ENCODE data around the gene LRPAP1.
"Not testable (repeated sequence)": the region's sequence is repeated elsewhere in the genome, so short reads cannot be mapped to it uniquely, and the experiment has no call there.

LRPAP1 gene

GRCh38 chr4:3573131-3573530, 40.9 kb upstream of the LRPAP1 start:
- Histone ChIP-seq H3K36me3 (ENCODE audit: insufficient read depth, low read depth, low read length) (no peaks in the 10 kb centered on the region), H3K27me3 (ENCODE audit: insufficient read depth, low read length) (no peaks in the 10 kb centered on the region), H3K9ac (ENCODE audit: low read depth, low read length) (no peak overlapping the region), H3K4me1 (ENCODE audit: insufficient read depth, low read length) (no peaks in the 10 kb centered on the region), H3K4me3 (ENCODE audit: low read length) (no peak overlapping the region), H3K27ac (ENCODE audit: low read length) (no peak overlapping the region), H3K9me3 (ENCODE audit: insufficient read depth, low read depth, low read length) (no peaks in the 10 kb centered on the region)

DNA sequence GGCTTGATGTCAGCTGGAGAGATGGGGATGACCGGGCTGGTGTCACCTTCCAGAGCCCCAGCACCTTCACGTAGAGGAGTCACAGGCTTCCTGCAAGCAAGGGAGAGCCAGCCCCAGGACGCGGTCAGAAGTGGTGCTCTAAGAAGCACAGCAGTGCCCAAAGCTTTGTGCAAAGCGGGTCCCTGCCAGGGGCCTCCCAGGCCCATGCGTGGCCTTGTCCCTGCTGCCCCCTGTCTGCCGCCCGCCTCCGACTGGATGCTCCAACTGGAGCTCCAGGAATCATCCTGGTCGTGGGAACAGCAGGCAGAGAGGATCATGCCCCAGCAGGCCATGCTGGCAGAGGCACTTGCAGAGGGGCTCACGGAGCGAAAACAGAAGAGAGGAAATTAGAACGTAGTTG, 40.1 kb upstream of the LRPAP1 start:
- Histone ChIP-seq H3K27ac (ENCODE audit: low read length) (no peak overlapping the region), H3K9ac (ENCODE audit: low read depth, low read length) (no peak overlapping the region), H3K27me3 (ENCODE audit: insufficient read depth, low read length) (no peaks in the 10 kb centered on the region), H3K4me3 (ENCODE audit: low read length) (no peak overlapping the region), H3K9me3 (ENCODE audit: insufficient read depth, low read depth, low read length) (no peaks in the 10 kb centered on the region; the same call in 1 of the 2 replicates), H3K4me1 (ENCODE audit: insufficient read depth, low read length) (no peaks in the 10 kb centered on the region), H3K36me3 (ENCODE audit: insufficient read depth, low read depth, low read length) (no peaks in the 10 kb centered on the region)

- no peak overlapping the region for H3K9ac ChIP-seq (ENCODE audit: low read depth, low read length)
- no peak overlapping the region for H3K4me3 ChIP-seq (ENCODE audit: low read length)
- no peaks in the 10 kb centered on the region; the same call in 1 of the 2 replicates for H3K9me3 ChIP-seq (ENCODE audit: insufficient read depth, low read depth, low read length)
- H3K27me3 ChIP-seq (ENCODE audit: insufficient read depth, low read length): no peaks in the 10 kb centered on the region
- H3K27ac ChIP-seq (ENCODE audit: low read length): no peak overlapping the region
- H3K4me1 ChIP-seq (ENCODE audit: insufficient read depth, low read length): no peaks in the 10 kb centered on the region
- H3K36me3 ChIP-seq (ENCODE audit: insufficient read depth, low read depth, low read length): no peaks in the 10 kb centered on the region
These were observed 39.7 kb upstream of the LRPAP1 start for GRCh38 chr4:3571921-3572320.

DNA sequence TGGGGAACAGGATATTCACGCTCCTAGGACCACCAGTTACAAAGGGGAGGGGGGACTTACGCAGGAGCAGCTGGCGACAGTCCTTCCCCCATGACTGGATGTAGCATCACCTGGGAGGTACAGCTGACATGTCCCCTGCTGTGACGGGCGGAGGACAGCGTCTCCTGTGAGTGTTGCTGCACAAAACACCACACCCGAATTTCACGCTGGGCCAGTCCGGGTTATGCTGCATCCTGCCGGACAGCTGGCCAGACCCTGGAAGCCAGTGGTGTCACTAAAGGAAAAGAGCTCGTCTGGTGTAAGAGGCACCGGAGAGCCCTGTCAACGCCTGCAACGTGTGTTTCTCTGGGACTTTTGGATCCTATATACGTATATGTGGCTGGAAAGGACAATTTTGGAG, 38.7 kb upstream of the LRPAP1 start:
- H3K27ac ChIP-seq (ENCODE audit: low read length); H3K27me3 ChIP-seq (ENCODE audit: insufficient read depth, low read length); H3K4me1 ChIP-seq (ENCODE audit: insufficient read depth, low read length); H3K4me3 ChIP-seq (ENCODE audit: low read length); H3K36me3 ChIP-seq (ENCODE audit: insufficient read depth, low read depth, low read length); H3K9me3 ChIP-seq (ENCODE audit: insufficient read depth, low read depth, low read length); H3K9ac ChIP-seq (ENCODE audit: low read depth, low read length): not testable (repeated sequence)

DNA sequence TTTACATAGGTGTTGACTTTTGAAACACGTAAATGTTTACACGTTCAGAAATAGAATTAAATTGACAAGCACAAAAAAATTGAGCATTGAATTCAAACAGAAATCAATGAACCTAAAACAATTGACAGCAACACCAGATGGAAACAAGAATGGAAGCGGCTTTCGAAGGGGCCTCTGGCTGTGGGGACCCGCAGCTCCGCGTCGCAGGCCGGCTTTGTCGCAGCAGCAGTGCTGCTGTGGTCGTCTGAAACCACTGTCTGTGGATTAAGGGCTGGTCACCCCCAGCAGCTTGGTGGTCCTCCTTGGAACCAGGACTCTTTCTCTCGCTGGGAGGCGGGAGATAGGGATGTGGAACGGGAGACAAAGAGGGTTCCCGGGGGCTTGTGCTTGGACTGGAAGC, 37.4 kb upstream of the LRPAP1 start:
- H3K27me3 ChIP-seq (ENCODE audit: insufficient read depth, low read length); H3K9me3 ChIP-seq (ENCODE audit: insufficient read depth, low read depth, low read length); H3K4me1 ChIP-seq (ENCODE audit: insufficient read depth, low read length); H3K9ac ChIP-seq (ENCODE audit: low read depth, low read length); H3K27ac ChIP-seq (ENCODE audit: low read length); H3K4me3 ChIP-seq (ENCODE audit: low read length); H3K36me3 ChIP-seq (ENCODE audit: insufficient read depth, low read depth, low read length): not testable (repeated sequence)

GRCh38 chr4:3566701-3567100, 34.5 kb upstream of the LRPAP1 start:
- H3K4me3 ChIP-seq (ENCODE audit: low read length); H3K4me1 ChIP-seq (ENCODE audit: insufficient read depth, low read length); H3K9ac ChIP-seq (ENCODE audit: low read depth, low read length); H3K27ac ChIP-seq (ENCODE audit: low read length); H3K9me3 ChIP-seq (ENCODE audit: insufficient read depth, low read depth, low read length); H3K27me3 ChIP-seq (ENCODE audit: insufficient read depth, low read length); H3K36me3 ChIP-seq (ENCODE audit: insufficient read depth, low read depth, low read length): not testable (repeated sequence)

- not testable (repeated sequence) for H3K4me3 ChIP-seq (ENCODE audit: low read length); H3K27me3 ChIP-seq (ENCODE audit: insufficient read depth, low read length)
These were observed 34.1 kb upstream of the LRPAP1 start for GRCh38 chr4:3566301-3566700.

GRCh38 chr4:3564948-3565347, 32.7 kb upstream of the LRPAP1 start:
- not testable (repeated sequence) for H3K27ac ChIP-seq (ENCODE audit: low read length); H3K9ac ChIP-seq (ENCODE audit: low read depth, low read length); H3K4me3 ChIP-seq (ENCODE audit: low read length); H3K36me3 ChIP-seq (ENCODE audit: insufficient read depth, low read depth, low read length); H3K9me3 ChIP-seq (ENCODE audit: insufficient read depth, low read depth, low read length); H3K4me1 ChIP-seq (ENCODE audit: insufficient read depth, low read length); H3K27me3 ChIP-seq (ENCODE audit: insufficient read depth, low read length)

More at GRCh38 chr4:3566301-3566700, 34.1 kb upstream of the LRPAP1 start:
- H3K36me3 ChIP-seq (ENCODE audit: insufficient read depth, low read depth, low read length); H3K9me3 ChIP-seq (ENCODE audit: insufficient read depth, low read depth, low read length); H3K4me1 ChIP-seq (ENCODE audit: insufficient read depth, low read length); H3K27ac ChIP-seq (ENCODE audit: low read length); H3K9ac ChIP-seq (ENCODE audit: low read depth, low read length): not testable (repeated sequence)

DNA sequence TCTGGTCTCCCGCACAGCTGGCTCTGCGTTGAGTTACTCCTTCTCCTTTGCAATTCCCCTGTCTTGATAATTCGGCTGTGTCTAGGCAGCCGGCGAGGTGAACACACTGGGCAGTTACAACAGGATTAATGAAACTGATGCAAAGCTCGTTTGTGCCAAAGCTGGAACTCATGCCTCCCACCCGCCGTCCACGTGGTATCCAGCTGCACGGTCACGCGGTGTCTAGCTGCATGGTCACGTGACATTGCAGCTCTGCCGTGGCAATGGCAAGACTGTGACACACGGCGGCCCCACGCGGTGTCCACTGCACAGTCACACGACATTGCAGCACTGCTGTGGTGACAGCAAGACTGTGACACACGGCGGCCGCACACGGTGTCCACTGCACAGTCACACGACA, 31.2 kb upstream of the LRPAP1 start:
- no peaks in the 10 kb centered on the region; the same call in 1 of the 2 replicates for H3K9me3 ChIP-seq (ENCODE audit: insufficient read depth, low read depth, low read length)
- H3K27me3 ChIP-seq (ENCODE audit: insufficient read depth, low read length): no peaks in the 10 kb centered on the region
- H3K36me3 ChIP-seq (ENCODE audit: insufficient read depth, low read depth, low read length): no peaks in the 10 kb centered on the region
- H3K27ac ChIP-seq (ENCODE audit: low read length): no peak overlapping the region
- H3K9ac ChIP-seq (ENCODE audit: low read depth, low read length): no peak overlapping the region
- no peak overlapping the region for H3K4me3 ChIP-seq (ENCODE audit: low read length)
- H3K4me1 ChIP-seq (ENCODE audit: insufficient read depth, low read length): no peaks in the 10 kb centered on the region

GRCh38 chr4:3562127-3562526, 29.9 kb upstream of the LRPAP1 start:
- H3K9ac ChIP-seq (ENCODE audit: low read depth, low read length); H3K4me3 ChIP-seq (ENCODE audit: low read length); H3K9me3 ChIP-seq (ENCODE audit: insufficient read depth, low read depth, low read length); H3K36me3 ChIP-seq (ENCODE audit: insufficient read depth, low read depth, low read length); H3K27ac ChIP-seq (ENCODE audit: low read length); H3K4me1 ChIP-seq (ENCODE audit: insufficient read depth, low read length); H3K27me3 ChIP-seq (ENCODE audit: insufficient read depth, low read length): not testable (repeated sequence)

- H3K9ac ChIP-seq (ENCODE audit: low read depth, low read length); H3K9me3 ChIP-seq (ENCODE audit: insufficient read depth, low read depth, low read length); H3K27me3 ChIP-seq (ENCODE audit: insufficient read depth, low read length); H3K4me1 ChIP-seq (ENCODE audit: insufficient read depth, low read length); H3K27ac ChIP-seq (ENCODE audit: low read length); H3K36me3 ChIP-seq (ENCODE audit: insufficient read depth, low read depth, low read length); H3K4me3 ChIP-seq (ENCODE audit: low read length): not testable (repeated sequence)
These were observed 28.2 kb upstream of the LRPAP1 start for GRCh38 chr4:3560465-3560864.

DNA sequence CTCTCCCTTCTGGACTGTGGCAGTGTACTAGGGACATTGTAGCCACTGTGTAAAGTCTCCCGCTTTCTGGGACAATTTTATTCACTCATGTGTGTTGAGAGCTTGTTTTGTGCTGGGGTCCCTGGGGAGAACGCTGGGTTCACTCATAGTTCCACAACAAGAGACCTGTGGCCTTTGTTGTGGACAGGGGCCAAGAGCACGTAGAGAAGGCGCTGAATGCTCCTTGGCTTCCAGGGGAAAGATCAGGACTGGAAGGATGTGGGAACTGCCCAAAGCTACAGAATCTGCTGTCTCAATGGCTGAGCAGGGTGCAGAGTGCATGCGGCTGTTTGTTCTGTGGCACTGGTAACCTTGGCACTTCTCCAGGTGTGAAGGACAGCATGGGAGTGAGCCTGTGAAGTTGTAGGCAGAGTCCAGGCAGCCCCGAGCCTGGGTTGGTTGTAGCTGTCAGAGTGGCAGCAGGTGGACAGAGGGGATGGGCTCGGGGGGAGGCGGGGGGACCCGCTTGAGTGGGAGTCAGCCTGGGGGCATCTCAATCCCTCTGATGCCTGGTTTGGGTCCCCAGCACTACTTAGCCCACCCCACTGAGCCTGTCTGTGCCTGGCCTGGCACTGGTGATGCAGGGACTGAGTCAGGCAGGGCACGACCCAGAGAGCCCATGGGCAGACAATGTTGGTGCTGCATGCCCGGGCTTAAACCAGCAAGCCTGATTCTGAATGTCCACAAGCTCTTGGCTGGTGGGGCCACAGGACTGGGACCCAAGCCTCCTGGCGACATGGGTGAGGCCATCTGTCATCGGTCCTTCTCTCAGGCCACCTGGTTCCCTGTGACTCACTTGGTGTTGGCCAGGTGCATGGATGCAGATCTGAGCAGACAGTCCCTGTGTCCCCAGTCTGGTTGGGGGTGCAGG, 27.4 kb upstream of the LRPAP1 start:
- not testable (repeated sequence) for H3K4me3 ChIP-seq (ENCODE audit: low read length); H3K9ac ChIP-seq (ENCODE audit: low read depth, low read length); H3K27ac ChIP-seq (ENCODE audit: low read length); H3K4me1 ChIP-seq (ENCODE audit: insufficient read depth, low read length); H3K36me3 ChIP-seq (ENCODE audit: insufficient read depth, low read depth, low read length); H3K27me3 ChIP-seq (ENCODE audit: insufficient read depth, low read length); H3K9me3 ChIP-seq (ENCODE audit: insufficient read depth, low read depth, low read length)

Measured in iPS-20b (cell line).